Vagina (tissue), 2 donors: Measurements from ENCODE around the gene NDUFA7.

ENCODE experiments used
- POLR2A ChIP-seq, 2 donors: fragments of 450-650 bp; IDR thresholded peaks; one replicate each; pipeline ENCODE4 v1.6.1; 2017; ENCODE audit warnings: antibody characterized with exemption in 2 of 2, mild to moderate bottlenecking in 2 of 2, moderate library complexity in 2 of 2
- POLR2AphosphoS5 ChIP-seq, 2 donors: sonication (generic); formaldehyde crosslinking; IDR thresholded peaks; one replicate each; pipeline ENCODE4 v1.9.0; 2017; ENCODE audit warnings: antibody characterized with exemption in 2 of 2, mild to moderate bottlenecking in 2 of 2, low read depth in 1 of 2; ENCODE audit not compliant: insufficient read depth in 1 of 2
- TF ChIP-seq, protein P1 (sequence below), 3 experiments: fragments of 450-650 bp in 2 of 3; fragments of 200-600 bp in 1 of 3; sonication (generic) in 1 of 3; IDR thresholded peaks; one replicate each; pipeline ENCODE4 v1.5.1; 2017 to 2019; ENCODE audit warnings: antibody characterized with exemption in 3 of 3, mild to moderate bottlenecking in 2 of 3, moderate library complexity in 2 of 3

DNA sequence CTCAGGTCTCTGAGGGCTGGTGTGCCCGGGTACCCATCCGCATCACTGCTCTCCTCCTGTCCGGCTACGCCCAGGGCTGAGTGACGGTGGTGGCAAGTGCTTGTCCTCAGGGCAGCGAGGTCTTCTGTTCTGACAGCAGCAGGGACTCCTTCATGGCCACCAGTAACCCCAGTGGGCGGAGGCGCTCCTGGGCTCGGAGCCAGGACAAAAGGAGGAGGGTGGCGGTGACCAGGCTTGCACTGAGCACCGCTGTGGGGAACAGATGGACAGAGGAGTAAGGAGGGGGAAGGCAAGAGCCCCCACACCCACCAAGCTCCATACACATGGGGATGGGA, 18.9 kb downstream of the NDUFA7 start:
- TF ChIP-seq, protein P1, sequence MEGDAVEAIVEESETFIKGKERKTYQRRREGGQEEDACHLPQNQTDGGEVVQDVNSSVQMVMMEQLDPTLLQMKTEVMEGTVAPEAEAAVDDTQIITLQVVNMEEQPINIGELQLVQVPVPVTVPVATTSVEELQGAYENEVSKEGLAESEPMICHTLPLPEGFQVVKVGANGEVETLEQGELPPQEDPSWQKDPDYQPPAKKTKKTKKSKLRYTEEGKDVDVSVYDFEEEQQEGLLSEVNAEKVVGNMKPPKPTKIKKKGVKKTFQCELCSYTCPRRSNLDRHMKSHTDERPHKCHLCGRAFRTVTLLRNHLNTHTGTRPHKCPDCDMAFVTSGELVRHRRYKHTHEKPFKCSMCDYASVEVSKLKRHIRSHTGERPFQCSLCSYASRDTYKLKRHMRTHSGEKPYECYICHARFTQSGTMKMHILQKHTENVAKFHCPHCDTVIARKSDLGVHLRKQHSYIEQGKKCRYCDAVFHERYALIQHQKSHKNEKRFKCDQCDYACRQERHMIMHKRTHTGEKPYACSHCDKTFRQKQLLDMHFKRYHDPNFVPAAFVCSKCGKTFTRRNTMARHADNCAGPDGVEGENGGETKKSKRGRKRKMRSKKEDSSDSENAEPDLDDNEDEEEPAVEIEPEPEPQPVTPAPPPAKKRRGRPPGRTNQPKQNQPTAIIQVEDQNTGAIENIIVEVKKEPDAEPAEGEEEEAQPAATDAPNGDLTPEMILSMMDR (IDR thresholded peaks at IDR 0.05) = no peak
- no peak for TF ChIP-seq POLR2AphosphoS5 (IDR thresholded peaks at IDR 0.05; ENCODE audit: insufficient read depth in 1 of 2, low read depth in 1 of 2)
- no peak for TF ChIP-seq POLR2A (IDR thresholded peaks at IDR 0.05)
